HepG2 (cell line): ENCODE measurements around the gene CTRB2. TPM values are rescaled to one million over a fixed set of nuclear protein-coding genes. Genes with fewer than 3 reads are reported as not detected.

Experiments
- DMTF1 ChIP-seq: sonication (generic); formaldehyde crosslinking; IDR thresholded peaks from 2 replicates; pipeline ENCODE4 v1.4.0; 2020; ENCODE audit warnings: mild to moderate bottlenecking, missing genetic modification reagents
- FOXA3 ChIP-seq: IDR thresholded peaks from 2 replicates; pipeline ENCODE4 v1.6.1; 2016; ENCODE audit warnings: missing genetic modification reagents, missing compliant biosample characterization
- HDAC1 ChIP-seq: sonication (generic); formaldehyde crosslinking; IDR thresholded peaks from 2 replicates; pipeline ENCODE4 v1.5.1; 2020; ENCODE audit warnings: mild to moderate bottlenecking, missing genetic modification reagents
- HNF4G ChIP-seq, 2 experiments: sonication (generic) in 1 of 2; formaldehyde crosslinking in 1 of 2; IDR thresholded peaks; 2 replicates each; pipeline versions ENCODE4 v1.4.0 to v1.6.1; 2011 to 2020; ENCODE audit warnings: borderline replicate concordance in 2 of 2, low read depth in 2 of 2, mild to moderate bottlenecking in 2 of 2, low read length in 1 of 2, missing genetic modification reagents in 1 of 2, moderate library complexity in 1 of 2
- HNRNPL ChIP-seq: fragments of 200-400 bp; formaldehyde crosslinking; IDR thresholded peaks from 2 replicates; pipeline ENCODE4 v1.6.1; 2017; ENCODE audit warnings: mild to moderate bottlenecking, low read depth, low read length
- HOXD1 ChIP-seq: sonication (generic); formaldehyde crosslinking; IDR thresholded peaks from 2 replicates; pipeline ENCODE4 v1.5.0; 2020; ENCODE audit warnings: missing genetic modification reagents
- RAD21 ChIP-seq: fragments of 450-650 bp; formaldehyde crosslinking; IDR thresholded peaks from 2 replicates; pipeline ENCODE4 v1.5.0; 2020; ENCODE audit warnings: mild to moderate bottlenecking
- SIX4 ChIP-seq: sonication (generic); formaldehyde crosslinking; IDR thresholded peaks from 2 replicates; pipeline ENCODE4 v1.4.0; 2020; ENCODE audit warnings: missing genetic modification reagents
- SPEN ChIP-seq: sonication (generic); formaldehyde crosslinking; IDR thresholded peaks from 2 replicates; pipeline ENCODE4 v1.5.1; 2020; ENCODE audit warnings: low read depth, mild to moderate bottlenecking, missing genetic modification reagents
- ZNF383 ChIP-seq: sonication (generic); formaldehyde crosslinking; IDR thresholded peaks from 2 replicates; pipeline ENCODE4 v1.4.0; 2020; ENCODE audit warnings: missing genetic modification reagents, mild to moderate bottlenecking, borderline replicate concordance
- ZNF556 ChIP-seq: sonication (generic); formaldehyde crosslinking; IDR thresholded peaks from 2 replicates; pipeline ENCODE4 v1.4.0; 2020; ENCODE audit warnings: mild to moderate bottlenecking, missing genetic modification reagents, borderline replicate concordance
- ZNF788 ChIP-seq: sonication (generic); formaldehyde crosslinking; IDR thresholded peaks from 2 replicates; pipeline ENCODE4 v1.5.0; 2020; ENCODE audit warnings: mild to moderate bottlenecking, missing genetic modification reagents, borderline replicate concordance
- polyA plus RNA-seq, 8 experiments: library from polyadenylated mRNA; depleted of rRNA in 3 of 8; stranded (reverse) in 7 of 8; unstranded in 1 of 8; fragments of >200 nt; fragmentation: Illumina TruSeq in 4 of 8; extraction: Trizol in 4 of 8; gene quantifications; 2 replicates each; pipeline versions ENCODE4 v1.2.1 to v1.2.3, GENCODE V29; 2011 to 2016; ENCODE audit warnings: low read depth in 4 of 8, missing spikeins in 1 of 8, mixed read lengths in 1 of 8; ENCODE audit not compliant: insufficient read depth in 1 of 8
- total RNA-seq, 5 experiments: library from RNA; depleted of rRNA; stranded (reverse); fragments of >200 nt; fragmentation: Illumina TruSeq; extraction: Trizol; gene quantifications; 2 replicates each; pipeline ENCODE4 v1.2.3, GENCODE V29; 2016; ENCODE audit warnings: low read depth in 1 of 5
- TF ChIP-seq, protein P1 (sequence below): sonication (generic); formaldehyde crosslinking; IDR thresholded peaks from 2 replicates; pipeline ENCODE4 v1.8.1; 2023; ENCODE audit warnings: mild to moderate bottlenecking, inconsistent platforms, moderate library complexity, missing genetic modification reagents, borderline replicate concordance
- TF ChIP-seq, protein P2 (sequence below): sonication (generic); formaldehyde crosslinking; IDR thresholded peaks from 2 replicates; pipeline ENCODE4 v1.5.0; 2020; ENCODE audit warnings: mild to moderate bottlenecking, missing genetic modification reagents, borderline replicate concordance

Gene CTRB2
- total and polyA plus RNA-seq, 2 of the 13 experiments (the other 11 are each of a cell fraction or from before 2014, with no cell fraction given) = 0.13 TPM; not detected in 1

DNA sequence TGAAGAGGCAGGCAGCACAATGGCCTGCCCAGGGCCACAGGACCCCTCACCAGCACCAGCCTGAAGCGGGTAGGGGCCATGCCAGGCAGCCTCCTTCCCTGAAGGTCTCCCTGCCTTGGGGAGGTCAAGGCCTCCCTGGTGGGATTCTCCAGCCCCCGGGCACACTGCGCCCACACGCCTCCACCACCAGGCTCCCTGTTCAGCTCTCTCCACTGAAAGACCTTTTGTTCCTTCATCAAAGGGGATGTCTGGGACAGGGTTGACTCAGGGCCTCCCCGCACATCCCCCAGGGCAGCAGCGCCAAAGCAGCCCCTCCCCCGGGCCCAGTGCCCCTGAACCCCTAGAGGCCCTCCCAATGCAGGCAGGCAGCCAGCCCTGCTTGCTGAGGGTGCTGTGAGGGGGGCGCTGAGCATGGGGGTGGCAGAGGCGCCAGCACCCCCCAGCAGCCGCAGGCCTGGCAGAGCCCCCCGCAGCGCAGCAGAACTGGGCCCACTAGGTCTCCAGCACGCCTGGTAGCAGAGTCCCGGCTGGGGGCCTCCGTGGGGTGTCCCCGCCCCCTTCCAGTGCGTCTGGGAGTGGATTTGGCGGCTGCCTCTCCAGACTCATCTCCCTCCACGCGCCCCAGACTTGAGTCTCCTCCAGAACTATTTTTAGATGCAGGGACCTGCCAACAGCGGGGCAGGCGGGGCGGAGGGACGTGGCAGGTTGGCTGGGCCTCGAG is 31.3 kb upstream of the CTRB2 start (continued):
- no peak for TF ChIP-seq HOXD1 (CRISPR knock-in tag)
- TF ChIP-seq SPEN (CRISPR knock-in tag) = peak; percentile 17; the same call in 1 of the 2 replicates
- 0 out of 2 replicates have a peak, but pooled peaks have one; percentile 42 for TF ChIP-seq HNF4G (IDR thresholded peaks at IDR 0.05; ENCODE audit: borderline replicate concordance, low read depth, low read length)
- no peak for TF ChIP-seq HNF4G (CRISPR knock-in tag; IDR thresholded peaks at IDR 0.05; ENCODE audit: borderline replicate concordance, low read depth)
- TF ChIP-seq FOXA3 (CRISPR knock-in tag) = peak; percentile 65
- TF ChIP-seq HDAC1 (CRISPR knock-in tag) = peak; percentile 55
- TF ChIP-seq ZNF556 = no peak
- peak; percentile 99 for TF ChIP-seq HNRNPL
- no peak for TF ChIP-seq ZNF383 (CRISPR knock-in tag)
- TF ChIP-seq SIX4 (CRISPR knock-in tag) = peak; percentile 67; the same call in 1 of the 2 replicates
- TF ChIP-seq RAD21 (CRISPR knock-in tag) = no peak
- TF ChIP-seq DMTF1 (CRISPR knock-in tag) = no peak
- TF ChIP-seq, protein P1, sequence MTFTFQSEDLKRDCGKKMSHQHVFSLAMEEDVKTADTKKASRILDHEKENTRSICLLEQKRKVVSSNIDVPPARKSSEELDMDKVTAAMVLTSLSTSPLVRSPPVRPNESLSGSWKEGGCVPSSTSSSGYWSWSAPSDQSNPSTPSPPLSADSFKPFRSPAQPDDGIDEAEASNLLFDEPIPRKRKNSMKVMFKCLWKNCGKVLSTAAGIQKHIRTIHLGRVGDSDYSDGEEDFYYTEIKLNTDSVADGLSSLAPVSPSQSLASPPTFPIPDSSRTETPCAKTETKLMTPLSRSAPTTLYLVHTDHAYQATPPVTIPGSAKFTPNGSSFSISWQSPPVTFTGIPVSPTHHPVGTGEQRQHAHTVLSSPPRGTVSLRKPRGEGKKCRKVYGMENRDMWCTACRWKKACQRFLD (CRISPR knock-in tag) = 0 out of 2 replicates have a peak, but pooled peaks have one; percentile 8
- TF ChIP-seq, protein P2, sequence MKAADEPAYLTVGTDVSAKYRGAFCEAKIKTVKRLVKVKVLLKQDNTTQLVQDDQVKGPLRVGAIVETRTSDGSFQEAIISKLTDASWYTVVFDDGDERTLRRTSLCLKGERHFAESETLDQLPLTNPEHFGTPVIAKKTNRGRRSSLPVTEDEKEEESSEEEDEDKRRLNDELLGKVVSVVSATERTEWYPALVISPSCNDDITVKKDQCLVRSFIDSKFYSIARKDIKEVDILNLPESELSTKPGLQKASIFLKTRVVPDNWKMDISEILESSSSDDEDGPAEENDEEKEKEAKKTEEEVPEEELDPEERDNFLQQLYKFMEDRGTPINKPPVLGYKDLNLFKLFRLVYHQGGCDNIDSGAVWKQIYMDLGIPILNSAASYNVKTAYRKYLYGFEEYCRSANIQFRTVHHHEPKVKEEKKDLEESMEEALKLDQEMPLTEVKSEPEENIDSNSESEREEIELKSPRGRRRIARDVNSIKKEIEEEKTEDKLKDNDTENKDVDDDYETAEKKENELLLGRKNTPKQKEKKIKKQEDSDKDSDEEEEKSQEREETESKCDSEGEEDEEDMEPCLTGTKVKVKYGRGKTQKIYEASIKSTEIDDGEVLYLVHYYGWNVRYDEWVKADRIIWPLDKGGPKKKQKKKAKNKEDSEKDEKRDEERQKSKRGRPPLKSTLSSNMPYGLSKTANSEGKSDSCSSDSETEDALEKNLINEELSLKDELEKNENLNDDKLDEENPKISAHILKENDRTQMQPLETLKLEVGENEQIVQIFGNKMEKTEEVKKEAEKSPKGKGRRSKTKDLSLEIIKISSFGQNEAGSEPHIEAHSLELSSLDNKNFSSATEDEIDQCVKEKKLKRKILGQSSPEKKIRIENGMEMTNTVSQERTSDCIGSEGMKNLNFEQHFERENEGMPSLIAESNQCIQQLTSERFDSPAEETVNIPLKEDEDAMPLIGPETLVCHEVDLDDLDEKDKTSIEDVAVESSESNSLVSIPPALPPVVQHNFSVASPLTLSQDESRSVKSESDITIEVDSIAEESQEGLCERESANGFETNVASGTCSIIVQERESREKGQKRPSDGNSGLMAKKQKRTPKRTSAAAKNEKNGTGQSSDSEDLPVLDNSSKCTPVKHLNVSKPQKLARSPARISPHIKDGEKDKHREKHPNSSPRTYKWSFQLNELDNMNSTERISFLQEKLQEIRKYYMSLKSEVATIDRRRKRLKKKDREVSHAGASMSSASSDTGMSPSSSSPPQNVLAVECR (CRISPR knock-in tag) = no peak; the same call in 1 of the 2 replicates
- 0 out of 2 replicates have a peak, but pooled peaks have one; percentile 26 for TF ChIP-seq ZNF788 (CRISPR knock-in tag)
